GM23338 (cell line): ENCODE results near the gene PHOX2A. TPM values are rescaled to one million over a fixed set of nuclear protein-coding genes. Genes with fewer than 3 reads are reported as not detected.

Source experiments
- ATAC-seq: fragments of 200-7000 bp; cut with Tn5 transposase; 3 replicates; pipeline ENCODE4 v1.9.1; 2020
- DNase-seq: peaks from one replicate; pipeline ENCODE4 v3.0.0-alpha.2; 2015; ENCODE audit warnings: low spot score
- H2AFZ ChIP-seq: fragments of 200-600 bp; sonication (generic); 2 replicates; pipeline ENCODE4 v1.8.0; 2016; ENCODE audit warnings: antibody characterized with exemption, mild to moderate bottlenecking, moderate library complexity
- H3F3A ChIP-seq: fragments of 200-600 bp; sonication (generic); replicated peaks from 2 replicates; pipeline ENCODE4 v1.8.0; 2017; ENCODE audit warnings: antibody characterized with exemption, mixed run types, low read depth
- H3K27ac ChIP-seq: fragments of 200-600 bp; sonication (generic); 2 replicates; pipeline ENCODE4 v1.6.1; 2016; ENCODE audit warnings: low read depth
- H3K27me3 ChIP-seq: fragments of 200-600 bp; sonication (generic); 2 replicates; pipeline ENCODE4 v1.8.0; 2016; ENCODE audit warnings: mild to moderate bottlenecking, mixed run types, moderate library complexity; ENCODE audit not compliant: insufficient read depth
- H3K36me3 ChIP-seq: fragments of 200-600 bp; sonication (generic); 2 replicates; pipeline ENCODE4 v1.8.0; 2016; ENCODE audit warnings: mild to moderate bottlenecking; ENCODE audit not compliant: insufficient read depth
- H3K4me1 ChIP-seq: fragments of 200-600 bp; sonication (generic); 2 replicates; pipeline ENCODE4 v1.8.0; 2016; ENCODE audit warnings: mild to moderate bottlenecking, moderate library complexity; ENCODE audit not compliant: insufficient read depth
- H3K4me2 ChIP-seq: fragments of 200-600 bp; sonication (generic); 2 replicates; pipeline ENCODE4 v1.7.1; 2017; ENCODE audit warnings: mixed run types
- H3K4me3 ChIP-seq: fragments of 200-600 bp; sonication (generic); 2 replicates; pipeline ENCODE4 v1.6.1; 2016; ENCODE audit warnings: mixed run types
- H3K79me2 ChIP-seq: fragments of 200-600 bp; sonication (generic); replicated peaks from 2 replicates; pipeline ENCODE4 v1.8.0; 2017; ENCODE audit warnings: mild to moderate bottlenecking; ENCODE audit not compliant: insufficient read depth
- H3K9me2 ChIP-seq: fragments of 200-600 bp; sonication (generic); 2 replicates; pipeline ENCODE4 v1.8.0; 2017; ENCODE audit not compliant: insufficient read depth
- H4K20me1 ChIP-seq: fragments of 200-600 bp; sonication (generic); replicated peaks from 2 replicates; pipeline ENCODE4 v1.8.0; 2017; ENCODE audit warnings: mild to moderate bottlenecking; ENCODE audit not compliant: insufficient read depth
- H3K27ac Mint-ChIP-seq: 2 replicates; pipeline ENCODE4 v1.8.0; 2020; ENCODE audit warnings: inconsistent platforms, mild to moderate bottlenecking, moderate library complexity, mixed read lengths
- H3K27me3 Mint-ChIP-seq: 3 replicates; pipeline ENCODE4 v1.8.0; 2022; ENCODE audit warnings: low read depth, mild to moderate bottlenecking, moderate library complexity, mixed read lengths, inconsistent platforms; ENCODE audit not compliant: insufficient read depth, poor library complexity
- H3K36me3 Mint-ChIP-seq: 3 replicates; pipeline ENCODE4 v1.8.0; 2021; ENCODE audit warnings: low read depth, mild to moderate bottlenecking, inconsistent platforms, moderate library complexity, mixed read lengths
- H3K4me1 Mint-ChIP-seq: 3 replicates; pipeline ENCODE4 v1.8.0; 2020; ENCODE audit warnings: mild to moderate bottlenecking, inconsistent platforms, mixed read lengths
- H3K4me3 Mint-ChIP-seq: 3 replicates; pipeline ENCODE4 v1.8.0; 2021; ENCODE audit warnings: moderate library complexity, mild to moderate bottlenecking, inconsistent platforms, mixed read lengths
- H3K9me3 Mint-ChIP-seq: 3 replicates; pipeline ENCODE4 v1.8.0; 2020; ENCODE audit warnings: moderate library complexity, mild to moderate bottlenecking, inconsistent platforms, mixed read lengths
- CREB1 ChIP-seq: fragments of 250-450 bp; sonication (Bioruptor Pico); IDR thresholded peaks from 2 replicates; pipeline ENCODE4 v1.5.0; 2020; ENCODE audit warnings: low read depth, mild to moderate bottlenecking, moderate library complexity
- CTCF ChIP-seq, 2 experiments: fragments of 200-600 bp in 1 of 2; sonication (generic) in 1 of 2; conservative IDR thresholded peaks; 2 replicates each; pipeline versions ENCODE4 v1.5.1 to v1.6.1; 2016 to 2017; ENCODE audit warnings: antibody characterized with exemption in 2 of 2, low read depth in 2 of 2, mild to moderate bottlenecking in 2 of 2, moderate library complexity in 1 of 2
- EZH2 ChIP-seq: fragments of 200-600 bp; sonication (generic); IDR thresholded peaks from one replicate; pipeline ENCODE4 v1.8.0; 2017; ENCODE audit warnings: antibody characterized with exemption, mild to moderate bottlenecking, low read depth; ENCODE audit not compliant: unreplicated experiment
- EZH2phosphoT487 ChIP-seq: fragments of 200-600 bp; sonication (generic); IDR thresholded peaks from one replicate; pipeline ENCODE4 v1.8.1; 2018; ENCODE audit warnings: antibody characterized with exemption; ENCODE audit not compliant: unreplicated experiment
- JUNB ChIP-seq: IDR thresholded peaks from one replicate; pipeline ENCODE4 v1.6.1; 2016; ENCODE audit warnings: antibody characterized with exemption; ENCODE audit not compliant: unreplicated experiment
- NANOG ChIP-seq: IDR thresholded peaks from 2 replicates; pipeline ENCODE4 v1.6.1; 2016; ENCODE audit warnings: antibody characterized with exemption, borderline replicate concordance
- POLR2AphosphoS5 ChIP-seq: IDR thresholded peaks from 2 replicates; pipeline ENCODE4 v1.6.1; 2016; ENCODE audit warnings: antibody characterized with exemption, low read depth
- STAT1 ChIP-seq: IDR thresholded peaks from one replicate; pipeline ENCODE4 v1.6.1; 2016; ENCODE audit warnings: antibody characterized with exemption; ENCODE audit not compliant: unreplicated experiment
- ZNF114 ChIP-seq: fragments of 250-450 bp; sonication (Bioruptor Pico); IDR thresholded peaks from 2 replicates; pipeline ENCODE4 v1.5.0; 2020; ENCODE audit warnings: mild to moderate bottlenecking, moderate library complexity
- ZNF331 ChIP-seq: fragments of 250-450 bp; sonication (Bioruptor Pico); IDR thresholded peaks from 2 replicates; pipeline ENCODE4 v1.5.0; 2020; ENCODE audit warnings: low read depth, mild to moderate bottlenecking, moderate library complexity
- ZNF462 ChIP-seq: fragments of 250-450 bp; sonication (Bioruptor Pico); IDR thresholded peaks from 2 replicates; pipeline ENCODE4 v1.5.0; 2020; ENCODE audit warnings: mild to moderate bottlenecking, moderate library complexity
- polyA plus RNA-seq: library from polyadenylated mRNA; unstranded; fragments of >200 nt; fragmentation: Nextera tagmentation; extraction: Ambion mirVana; gene quantifications from 2 replicates; pipeline ENCODE4 v1.2.1, GENCODE V29; 2016
- total RNA-seq: library from RNA; depleted of rRNA; stranded (reverse); fragments of >200 nt; shearing (Covaris generic); gene quantifications from 2 replicates; pipeline ENCODE4 v1.2.3, GENCODE V29; 2014
- TF ChIP-seq, protein P1 (sequence below): IDR thresholded peaks from one replicate; pipeline ENCODE4 v1.6.1; 2018; ENCODE audit warnings: antibody characterized with exemption; ENCODE audit not compliant: unreplicated experiment
- TF ChIP-seq, protein P2 (sequence below): IDR thresholded peaks from 2 replicates; pipeline ENCODE4 v1.6.1; 2016; ENCODE audit warnings: antibody characterized with exemption

Gene PHOX2A
- total and polyA plus RNA-seq, 2 experiments from 2014 or later: 0.31 TPM; not detected in 1

DNA sequence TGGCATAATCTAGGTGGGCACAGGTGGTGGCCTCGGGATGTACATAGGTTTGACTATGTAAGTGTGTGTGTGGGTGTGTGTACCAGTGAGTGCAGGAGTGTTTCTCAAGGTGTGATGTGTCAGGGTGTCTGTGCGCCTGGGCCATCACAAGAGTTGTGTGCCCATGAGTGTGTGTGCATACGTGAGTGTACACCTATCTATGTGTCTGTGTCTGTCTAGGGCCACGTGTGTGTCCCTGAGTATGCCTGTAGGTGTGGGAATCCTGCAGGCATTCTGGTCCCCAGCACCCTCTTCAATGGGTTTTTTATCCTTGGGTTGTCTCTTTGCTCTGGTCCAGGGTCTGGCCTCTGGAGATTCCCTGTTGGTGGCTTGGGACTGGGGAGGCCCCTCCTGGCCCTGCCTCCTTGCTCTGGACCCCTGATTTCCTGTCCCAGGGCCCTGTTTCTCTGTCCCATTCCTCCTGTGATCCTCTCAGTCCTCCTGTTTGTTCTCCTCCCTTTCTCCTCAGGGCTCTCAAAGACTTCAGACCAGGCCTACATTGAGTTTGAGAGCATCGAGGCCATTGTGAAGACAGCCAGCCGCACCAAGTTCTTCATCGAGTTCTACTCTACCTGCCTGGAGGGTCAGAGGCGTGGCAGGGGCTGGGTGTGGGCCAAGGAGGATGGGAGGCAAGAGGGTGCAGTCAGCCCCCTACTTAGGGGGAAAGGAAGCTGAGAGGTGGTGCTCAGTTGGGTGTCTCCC lies 10.0 kb downstream of the PHOX2A start:
- H4K20me1 ChIP-seq: no peaks in the 10 kb centered on the region; the same call in 1 of the 2 replicates
- no peak overlapping the region for H3K4me2 ChIP-seq
- no peaks in the 10 kb centered on the region for H3K9me3 Mint-ChIP-seq
- no peak overlapping the region for H2AFZ ChIP-seq
- peaks cover 11% of the 10 kb centered on the region for H3K4me1 Mint-ChIP-seq
- no peak overlapping the region for H3K27ac ChIP-seq
- no peaks in the 10 kb centered on the region for H3F3A ChIP-seq
- no peaks in the 10 kb centered on the region; the same call in 1 of the 2 replicates for H3K36me3 ChIP-seq
- H3K36me3 Mint-ChIP-seq: peaks cover 73% of the 10 kb centered on the region
- no peak overlapping the region for H3K4me3 Mint-ChIP-seq
- no peak overlapping the region for H3K4me3 ChIP-seq
- no peak for TF ChIP-seq ZNF331 (CRISPR knock-in tag)
- no peak for TF ChIP-seq CTCF (conservative IDR thresholded peaks at IDR 0.05; ENCODE audit: low read depth in 2 of 2)
- no peak for TF ChIP-seq JUNB
- TF ChIP-seq, protein P1, sequence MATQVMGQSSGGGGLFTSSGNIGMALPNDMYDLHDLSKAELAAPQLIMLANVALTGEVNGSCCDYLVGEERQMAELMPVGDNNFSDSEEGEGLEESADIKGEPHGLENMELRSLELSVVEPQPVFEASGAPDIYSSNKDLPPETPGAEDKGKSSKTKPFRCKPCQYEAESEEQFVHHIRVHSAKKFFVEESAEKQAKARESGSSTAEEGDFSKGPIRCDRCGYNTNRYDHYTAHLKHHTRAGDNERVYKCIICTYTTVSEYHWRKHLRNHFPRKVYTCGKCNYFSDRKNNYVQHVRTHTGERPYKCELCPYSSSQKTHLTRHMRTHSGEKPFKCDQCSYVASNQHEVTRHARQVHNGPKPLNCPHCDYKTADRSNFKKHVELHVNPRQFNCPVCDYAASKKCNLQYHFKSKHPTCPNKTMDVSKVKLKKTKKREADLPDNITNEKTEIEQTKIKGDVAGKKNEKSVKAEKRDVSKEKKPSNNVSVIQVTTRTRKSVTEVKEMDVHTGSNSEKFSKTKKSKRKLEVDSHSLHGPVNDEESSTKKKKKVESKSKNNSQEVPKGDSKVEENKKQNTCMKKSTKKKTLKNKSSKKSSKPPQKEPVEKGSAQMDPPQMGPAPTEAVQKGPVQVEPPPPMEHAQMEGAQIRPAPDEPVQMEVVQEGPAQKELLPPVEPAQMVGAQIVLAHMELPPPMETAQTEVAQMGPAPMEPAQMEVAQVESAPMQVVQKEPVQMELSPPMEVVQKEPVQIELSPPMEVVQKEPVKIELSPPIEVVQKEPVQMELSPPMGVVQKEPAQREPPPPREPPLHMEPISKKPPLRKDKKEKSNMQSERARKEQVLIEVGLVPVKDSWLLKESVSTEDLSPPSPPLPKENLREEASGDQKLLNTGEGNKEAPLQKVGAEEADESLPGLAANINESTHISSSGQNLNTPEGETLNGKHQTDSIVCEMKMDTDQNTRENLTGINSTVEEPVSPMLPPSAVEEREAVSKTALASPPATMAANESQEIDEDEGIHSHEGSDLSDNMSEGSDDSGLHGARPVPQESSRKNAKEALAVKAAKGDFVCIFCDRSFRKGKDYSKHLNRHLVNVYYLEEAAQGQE: no peak
- no peak for TF ChIP-seq CREB1
- no peak for TF ChIP-seq STAT1
- TF ChIP-seq POLR2AphosphoS5: no peak
- no peak for TF ChIP-seq ZNF462 (CRISPR knock-in tag)
- TF ChIP-seq, protein P2, sequence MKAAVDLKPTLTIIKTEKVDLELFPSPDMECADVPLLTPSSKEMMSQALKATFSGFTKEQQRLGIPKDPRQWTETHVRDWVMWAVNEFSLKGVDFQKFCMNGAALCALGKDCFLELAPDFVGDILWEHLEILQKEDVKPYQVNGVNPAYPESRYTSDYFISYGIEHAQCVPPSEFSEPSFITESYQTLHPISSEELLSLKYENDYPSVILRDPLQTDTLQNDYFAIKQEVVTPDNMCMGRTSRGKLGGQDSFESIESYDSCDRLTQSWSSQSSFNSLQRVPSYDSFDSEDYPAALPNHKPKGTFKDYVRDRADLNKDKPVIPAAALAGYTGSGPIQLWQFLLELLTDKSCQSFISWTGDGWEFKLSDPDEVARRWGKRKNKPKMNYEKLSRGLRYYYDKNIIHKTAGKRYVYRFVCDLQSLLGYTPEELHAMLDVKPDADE: no peak
- TF ChIP-seq EZH2phosphoT487: no peak
- TF ChIP-seq ZNF114: no peak
- no peak for TF ChIP-seq NANOG
- TF ChIP-seq EZH2: no peak
- peaks cover 12% of the 10 kb centered on the region for H3K4me1 ChIP-seq
- H3K27me3 ChIP-seq: peaks cover 7% of the 10 kb centered on the region
- H3K9me2 ChIP-seq: no peaks in the 10 kb centered on the region
- no peak overlapping the region for H3K27ac Mint-ChIP-seq
- no peak for ATAC-seq
- H3K79me2 ChIP-seq: no peaks in the 10 kb centered on the region
- DNase-seq: no peak
- peaks cover 16% of the 10 kb centered on the region for H3K27me3 Mint-ChIP-seq
